Activated CD8-positive, alpha-beta memory T cell treated with anti-CD3 and anti-CD28 coated beads for 4 hours (primary cell): ENCODE results near the gene GRK7.

Experiments
- DNase-seq, 2 donors: peaks; one replicate each; pipeline ENCODE4 v3.0.0-alpha.2; 2020; ENCODE audit warnings: low read depth in 2 of 2

GRK7 gene, protein sequence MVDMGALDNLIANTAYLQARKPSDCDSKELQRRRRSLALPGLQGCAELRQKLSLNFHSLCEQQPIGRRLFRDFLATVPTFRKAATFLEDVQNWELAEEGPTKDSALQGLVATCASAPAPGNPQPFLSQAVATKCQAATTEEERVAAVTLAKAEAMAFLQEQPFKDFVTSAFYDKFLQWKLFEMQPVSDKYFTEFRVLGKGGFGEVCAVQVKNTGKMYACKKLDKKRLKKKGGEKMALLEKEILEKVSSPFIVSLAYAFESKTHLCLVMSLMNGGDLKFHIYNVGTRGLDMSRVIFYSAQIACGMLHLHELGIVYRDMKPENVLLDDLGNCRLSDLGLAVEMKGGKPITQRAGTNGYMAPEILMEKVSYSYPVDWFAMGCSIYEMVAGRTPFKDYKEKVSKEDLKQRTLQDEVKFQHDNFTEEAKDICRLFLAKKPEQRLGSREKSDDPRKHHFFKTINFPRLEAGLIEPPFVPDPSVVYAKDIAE (N-terminal part only)

DNA sequence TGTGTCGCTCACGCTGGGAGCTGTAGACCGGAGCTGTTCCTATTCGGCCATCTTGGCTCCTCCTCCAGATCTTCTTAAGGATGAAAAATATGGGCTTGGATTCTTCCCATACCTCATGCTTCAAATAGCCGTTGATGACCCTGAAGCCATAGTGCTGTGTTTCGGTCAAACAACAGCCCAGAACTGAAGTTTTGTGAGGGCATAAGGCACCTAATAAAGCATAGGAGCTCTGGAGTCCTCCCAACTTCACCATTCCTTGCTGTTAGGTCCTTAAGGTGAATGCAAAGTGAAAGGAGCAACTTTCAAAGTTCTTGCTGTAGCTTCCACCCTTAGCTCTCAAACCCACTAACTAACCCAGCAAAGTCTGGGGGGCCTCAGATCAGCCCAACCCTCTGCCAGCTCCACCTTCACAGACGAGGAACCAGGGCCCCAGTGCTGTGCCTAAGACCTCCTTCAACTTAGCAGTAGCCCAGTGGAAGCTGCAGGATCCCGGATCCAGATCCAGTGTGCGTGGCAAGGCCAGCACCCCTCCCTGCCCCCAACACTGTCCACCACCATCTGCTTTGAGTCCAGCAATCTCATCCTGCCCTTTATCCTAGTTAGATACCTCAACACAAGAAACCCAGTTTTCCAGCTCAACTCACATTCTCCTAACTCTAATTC lies at the start of gene GRK7:
Gene GRK7, plus strand, starts transcription at position 321 of the 663 bp plus-strand sequence. CDS start 14,877 bp downstream, outside the sequence.
- no peak for DNase-seq

DNA sequence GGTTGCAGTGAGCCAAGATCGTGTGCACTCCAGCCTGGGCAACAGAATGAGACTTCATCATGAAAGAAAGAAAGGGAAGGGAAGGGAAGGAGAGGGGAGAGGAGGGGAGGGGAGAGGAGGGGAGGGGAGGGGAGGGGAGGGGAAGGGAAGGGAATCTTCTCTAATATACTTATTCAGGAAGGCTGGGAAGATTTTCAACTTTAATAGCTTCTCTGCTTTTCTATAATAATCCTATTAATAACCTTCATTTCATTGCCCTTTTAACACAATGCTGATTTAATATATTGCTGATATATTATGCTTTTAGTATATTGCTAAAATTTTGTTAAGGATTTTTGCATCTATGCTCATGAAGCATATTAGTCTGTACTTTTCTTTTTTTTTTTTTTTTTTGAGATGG lies 48.5 kb upstream of the GRK7 start:
- DNase-seq = no peak

- DNase-seq = no peak
Measured at GRCh38 chr3:141722081-141722480, 41.1 kb upstream of the GRK7 start.

DNA sequence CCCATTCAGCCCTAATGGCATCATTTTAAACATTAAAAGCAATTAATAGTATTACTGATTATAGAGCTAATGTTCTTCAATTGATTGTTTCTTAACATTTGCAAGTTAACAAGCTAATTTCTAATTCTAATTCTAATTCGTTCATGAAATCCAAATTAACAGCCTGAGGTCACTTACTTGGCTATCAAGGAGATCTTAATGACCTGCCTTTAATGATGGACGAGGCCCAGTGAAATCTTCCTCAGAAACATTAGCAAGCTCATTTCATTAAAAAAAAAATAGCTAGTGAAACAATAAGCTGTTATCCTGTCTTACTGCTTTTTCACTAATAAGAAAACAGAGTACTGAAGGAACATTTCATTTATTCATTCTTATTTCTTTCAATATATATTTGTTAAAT lies 40.6 kb upstream of the GRK7 start:
- no peak for DNase-seq

- DNase-seq = no peak
Measured at GRCh38 chr3:141723255-141723654, 40.0 kb upstream of the GRK7 start.

DNA sequence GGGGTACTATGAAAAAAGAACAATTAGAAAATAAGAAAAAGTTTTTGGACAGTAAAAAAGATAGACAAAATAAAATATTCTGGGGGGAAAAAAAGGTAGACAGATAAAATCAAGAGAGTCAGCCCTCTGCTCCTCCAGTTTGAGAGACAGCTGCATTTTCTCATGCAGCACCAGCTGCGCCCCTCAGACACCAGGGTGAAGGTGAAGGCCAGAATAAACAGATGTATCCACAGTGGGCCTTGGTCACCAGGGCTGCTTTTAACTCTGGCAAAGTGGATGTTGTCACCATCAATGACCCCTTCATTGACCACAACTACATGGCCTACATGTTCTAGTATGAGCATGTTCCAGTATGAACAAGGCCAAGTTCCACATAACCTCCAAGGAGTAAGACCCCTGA lies 39.0 kb upstream of the GRK7 start:
- no peak for DNase-seq

DNA sequence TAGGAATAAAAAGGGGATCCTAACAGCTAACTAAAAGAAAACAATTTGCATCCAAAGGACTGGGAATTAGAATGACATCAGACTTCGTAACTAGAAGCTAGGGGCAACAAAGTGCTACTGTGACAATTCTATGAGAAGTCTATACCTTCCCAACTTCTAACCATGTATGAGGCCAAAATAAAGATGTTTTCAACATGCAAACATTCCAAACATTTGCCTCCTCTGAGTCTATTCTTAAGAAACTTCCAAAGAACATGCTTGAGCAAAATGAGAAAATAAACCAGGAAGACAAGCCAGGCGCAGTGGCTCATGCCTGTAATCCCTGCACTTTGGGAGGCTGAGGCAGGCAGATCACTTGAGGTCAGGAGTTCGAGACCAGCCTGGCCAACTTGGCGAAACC lies 38.2 kb upstream of the GRK7 start:
- no peak for DNase-seq

- DNase-seq = no peak
Measured at GRCh38 chr3:141726483-141726882, 36.7 kb upstream of the GRK7 start.

- no peak for DNase-seq
Measured at GRCh38 chr3:141728355-141728892, 34.8 kb upstream of the GRK7 start.

- DNase-seq = no peak
Measured at GRCh38 chr3:141729240-141729639, 34.0 kb upstream of the GRK7 start.

- no peak for DNase-seq
Measured at GRCh38 chr3:141735176-141735575, 28.0 kb upstream of the GRK7 start.

- no peak for DNase-seq
Measured at GRCh38 chr3:141735770-141736465, 27.3 kb upstream of the GRK7 start.

GRCh38 chr3:141737093-141737492 lies 26.1 kb upstream of the GRK7 start:
- no peak for DNase-seq

GRCh38 chr3:141737678-141738021 lies 25.6 kb upstream of the GRK7 start:
- DNase-seq = no peak

- peak; percentile 93 to 94 for DNase-seq
Measured at GRCh38 chr3:141738022-141738890, 25.0 kb upstream of the GRK7 start, which contains the start of gene RNF7. TSS of gene RNF7 (plus strand) at chr3:141738298. CDS start at chr3:141738342, 44 bp downstream.

DNA sequence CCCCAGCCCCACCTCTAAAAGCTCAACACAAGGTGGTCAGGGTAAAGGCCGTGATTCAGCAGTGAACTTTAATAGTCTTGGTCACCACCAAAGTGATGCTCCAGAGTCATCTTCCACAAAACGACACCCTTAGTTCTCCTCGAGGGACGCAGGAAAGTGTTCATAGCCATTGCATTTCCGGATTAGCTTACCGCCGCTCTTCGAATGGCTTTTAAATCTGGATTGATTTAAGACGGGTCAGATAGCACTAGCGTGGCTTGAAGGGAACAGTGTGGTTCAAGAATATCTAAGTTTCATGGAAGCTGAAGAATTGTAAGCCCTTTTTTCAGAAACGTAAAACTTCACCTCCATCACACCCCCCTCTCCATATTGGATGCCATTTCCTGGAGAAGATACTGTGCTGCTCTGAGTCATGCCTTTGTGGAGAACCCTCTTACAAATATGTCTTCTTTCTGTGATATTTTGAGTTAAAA lies 24.3 kb upstream of the GRK7 start:
- no peak for DNase-seq

GRCh38 chr3:141739731-141740130 lies 23.5 kb upstream of the GRK7 start:
- no peak for DNase-seq

- no peak for DNase-seq
Measured at GRCh38 chr3:141740349-141740748, 22.9 kb upstream of the GRK7 start.

- DNase-seq = no peak
Measured at GRCh38 chr3:141743305-141743704, 19.9 kb upstream of the GRK7 start.

GRCh38 chr3:141746962-141747361 lies 16.2 kb upstream of the GRK7 start:
- DNase-seq = no peak

DNA sequence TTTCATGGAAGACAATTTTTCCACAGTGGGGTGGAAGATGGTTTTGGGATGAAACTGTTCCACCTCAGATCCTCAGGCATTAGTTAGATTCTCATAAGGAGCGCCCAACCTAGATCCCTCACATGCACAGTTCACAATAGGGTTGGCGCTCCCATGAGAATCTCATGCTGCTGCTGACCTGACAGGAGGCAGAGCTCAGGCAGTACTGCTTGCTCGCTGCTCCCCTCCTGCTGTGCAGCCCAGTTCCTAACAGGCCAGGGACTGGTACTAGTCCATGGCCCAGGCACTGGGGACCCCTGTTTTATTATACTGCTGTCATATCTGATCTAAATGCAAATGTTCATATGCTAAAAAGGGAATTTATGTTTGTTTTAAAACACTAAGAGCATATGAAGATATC lies 9.8 kb upstream of the GRK7 start:
- no peak for DNase-seq
